ENCODE data around the gene FAM13A.

Gene FAM13A

GRCh38 chr4:88958080-88958479 lies 98.9 kb downstream of the FAM13A start:
- Histone ChIP-seq H3K4me2 (ENCODE audit: low read length) (no peak overlapping the region), H3K79me2 (ENCODE audit: control insufficient read depth, low read length) (no peaks in the 10 kb centered on the region), H3K27me3 (ENCODE audit: control insufficient read depth, low read length) (no peaks in the 10 kb centered on the region), H3F3A (ENCODE audit: control insufficient read depth, insufficient read depth) (no peaks in the 10 kb centered on the region), H4K20me1 (ENCODE audit: control insufficient read depth, insufficient read depth, low read depth, low read length) (no peaks in the 10 kb centered on the region), H3K4me1 (ENCODE audit: control insufficient read depth, low read length) (no peaks in the 10 kb centered on the region), H3K9me2 (replicated peaks; ENCODE audit: control insufficient read depth, low read length) (no peaks in the 10 kb centered on the region), H3K27ac (ENCODE audit: low read depth, low read length) (no peak overlapping the region), H3K4me3 (ENCODE audit: low read length) (no peak overlapping the region), H3K36me3 (ENCODE audit: control insufficient read depth, low read length) (no peaks in the 10 kb centered on the region), H3K9me3 (ENCODE audit: control insufficient read depth, insufficient read depth, low read length) (no peaks in the 10 kb centered on the region)
- TF ChIP-seq CTCF (IDR thresholded peaks at IDR 0.05; ENCODE audit: low read depth, low read length, poor library complexity, severe bottlenecking), result no peak
- no peak for TF ChIP-seq EZH2phosphoT487 (IDR thresholded peaks at IDR 0.05; ENCODE audit: borderline replicate concordance, low read length)

- Histone ChIP-seq H3K27ac (ENCODE audit: low read depth, low read length) (no peak overlapping the region), H3K4me1 (ENCODE audit: control insufficient read depth, low read length) (no peaks in the 10 kb centered on the region), H3K4me3 (ENCODE audit: low read length) (no peak overlapping the region), H3K9me3 (ENCODE audit: control insufficient read depth, insufficient read depth, low read length) (no peaks in the 10 kb centered on the region), H3K27me3 (ENCODE audit: control insufficient read depth, low read length) (no peaks in the 10 kb centered on the region), H3K79me2 (ENCODE audit: control insufficient read depth, low read length) (no peaks in the 10 kb centered on the region), H3K9me2 (replicated peaks; ENCODE audit: control insufficient read depth, low read length) (no peaks in the 10 kb centered on the region), H4K20me1 (ENCODE audit: control insufficient read depth, insufficient read depth, low read depth, low read length) (no peaks in the 10 kb centered on the region), H3K36me3 (ENCODE audit: control insufficient read depth, low read length) (no peaks in the 10 kb centered on the region), H3F3A (ENCODE audit: control insufficient read depth, insufficient read depth) (no peaks in the 10 kb centered on the region), H3K4me2 (ENCODE audit: low read length) (no peak overlapping the region)
- TF ChIP-seq CTCF (IDR thresholded peaks at IDR 0.05; ENCODE audit: low read depth, low read length, poor library complexity, severe bottlenecking) (no peak), EZH2phosphoT487 (IDR thresholded peaks at IDR 0.05; ENCODE audit: borderline replicate concordance, low read length) (no peak)
Observed at GRCh38 chr4:88957570-88957969, 99.4 kb downstream of the FAM13A start.

GRCh38 chr4:88955580-88956380 lies 101.2 kb downstream of the FAM13A start:
- H3K27me3 ChIP-seq (ENCODE audit: control insufficient read depth, low read length), result no peaks in the 10 kb centered on the region
- TF ChIP-seq CTCF (IDR thresholded peaks at IDR 0.05; ENCODE audit: low read depth, low read length, poor library complexity, severe bottlenecking), result no peak
- no peak for TF ChIP-seq EZH2phosphoT487 (IDR thresholded peaks at IDR 0.05; ENCODE audit: borderline replicate concordance, low read length)
- no peaks in the 10 kb centered on the region for H3K9me3 ChIP-seq (ENCODE audit: control insufficient read depth, insufficient read depth, low read length)
- H3K79me2 ChIP-seq (ENCODE audit: control insufficient read depth, low read length), result no peaks in the 10 kb centered on the region
- H3F3A ChIP-seq (ENCODE audit: control insufficient read depth, insufficient read depth), result no peaks in the 10 kb centered on the region
- H4K20me1 ChIP-seq (ENCODE audit: control insufficient read depth, insufficient read depth, low read depth, low read length), result no peaks in the 10 kb centered on the region
- no peaks in the 10 kb centered on the region for H3K4me1 ChIP-seq (ENCODE audit: control insufficient read depth, low read length)
- no peak overlapping the region for H3K4me2 ChIP-seq (ENCODE audit: low read length)
- no peak overlapping the region for H3K4me3 ChIP-seq (ENCODE audit: low read length)
- no peaks in the 10 kb centered on the region for H3K9me2 ChIP-seq (replicated peaks; ENCODE audit: control insufficient read depth, low read length)
- H3K27ac ChIP-seq (ENCODE audit: low read depth, low read length), result no peak overlapping the region
- H3K36me3 ChIP-seq (ENCODE audit: control insufficient read depth, low read length), result no peaks in the 10 kb centered on the region

Measured in DOHH2 (cell line).